ENCODE results near the gene GNG7.

- TF ChIP-seq EP300 (IDR thresholded peaks at IDR 0.05) = no peak
- no peak for TF ChIP-seq POLR2AphosphoS5 (IDR thresholded peaks at IDR 0.05)
- TF ChIP-seq, protein P1, sequence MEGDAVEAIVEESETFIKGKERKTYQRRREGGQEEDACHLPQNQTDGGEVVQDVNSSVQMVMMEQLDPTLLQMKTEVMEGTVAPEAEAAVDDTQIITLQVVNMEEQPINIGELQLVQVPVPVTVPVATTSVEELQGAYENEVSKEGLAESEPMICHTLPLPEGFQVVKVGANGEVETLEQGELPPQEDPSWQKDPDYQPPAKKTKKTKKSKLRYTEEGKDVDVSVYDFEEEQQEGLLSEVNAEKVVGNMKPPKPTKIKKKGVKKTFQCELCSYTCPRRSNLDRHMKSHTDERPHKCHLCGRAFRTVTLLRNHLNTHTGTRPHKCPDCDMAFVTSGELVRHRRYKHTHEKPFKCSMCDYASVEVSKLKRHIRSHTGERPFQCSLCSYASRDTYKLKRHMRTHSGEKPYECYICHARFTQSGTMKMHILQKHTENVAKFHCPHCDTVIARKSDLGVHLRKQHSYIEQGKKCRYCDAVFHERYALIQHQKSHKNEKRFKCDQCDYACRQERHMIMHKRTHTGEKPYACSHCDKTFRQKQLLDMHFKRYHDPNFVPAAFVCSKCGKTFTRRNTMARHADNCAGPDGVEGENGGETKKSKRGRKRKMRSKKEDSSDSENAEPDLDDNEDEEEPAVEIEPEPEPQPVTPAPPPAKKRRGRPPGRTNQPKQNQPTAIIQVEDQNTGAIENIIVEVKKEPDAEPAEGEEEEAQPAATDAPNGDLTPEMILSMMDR (IDR thresholded peaks at IDR 0.05) = no peak
- no peak for TF ChIP-seq POLR2A (IDR thresholded peaks at IDR 0.05)
Measured at GRCh38 chr19:2726904-2727639, 24.6 kb upstream of the GNG7 start.
